ENCODE measurements around the gene ACOT12.
"Not testable (repeated sequence)": the region's sequence is repeated elsewhere in the genome, so short reads cannot be mapped to it uniquely, and the experiment has no call there.

ACOT12 gene

DNA sequence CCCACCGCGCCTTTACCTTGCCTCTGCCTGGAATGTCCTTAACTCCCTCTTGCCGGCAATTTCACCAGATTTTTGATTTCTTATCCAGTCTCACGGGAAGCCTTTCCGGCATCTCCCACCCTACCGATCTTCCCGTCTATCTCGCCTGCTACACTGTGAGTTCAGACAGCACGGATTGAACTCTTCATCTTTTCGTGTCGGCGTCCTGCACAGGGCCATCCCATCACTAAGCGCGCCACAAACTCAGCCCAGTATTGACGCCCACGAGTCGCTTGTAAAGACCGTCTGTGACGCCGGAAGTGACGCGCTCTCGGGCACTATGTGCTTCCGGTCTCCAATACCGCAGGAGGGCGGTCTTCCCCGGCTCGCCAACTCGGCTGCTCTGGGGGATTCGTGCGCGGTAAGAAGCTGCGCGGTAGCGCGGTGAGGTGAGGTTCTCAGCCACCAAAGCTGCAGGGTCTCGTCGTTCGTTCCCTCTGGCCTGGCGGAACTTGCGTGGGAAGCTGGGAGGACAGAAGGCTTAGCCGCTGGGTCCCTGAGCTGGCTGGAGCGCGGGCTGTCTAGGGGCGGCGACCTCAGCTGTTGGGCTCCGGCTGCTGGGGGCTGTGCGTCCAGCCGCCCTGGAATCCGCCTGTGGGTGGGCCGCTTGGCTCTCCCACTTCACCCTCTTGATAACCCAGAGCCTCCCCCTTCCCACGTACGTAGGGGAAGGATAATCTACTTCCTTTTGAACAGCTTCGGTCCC, 92.5 kb downstream of the ACOT12 start, which contains the start of gene ZCCHC9:
ZCCHC9 (plus strand) TSS at position 317 of the 745 bp plus-strand sequence. CDS start 3,171 bp downstream, outside the sequence.
- H3K4me3 ChIP-seq (ENCODE audit: low read length): peak within 1 kb of the TSS; percentile 94
- no peaks in the 10 kb centered on the region for H3K9me3 ChIP-seq (ENCODE audit: control insufficient read depth, low read length)
- peaks cover 24% of the 10 kb centered on the region for H3K4me1 ChIP-seq (ENCODE audit: control insufficient read depth, insufficient read depth, low read length)

DNA sequence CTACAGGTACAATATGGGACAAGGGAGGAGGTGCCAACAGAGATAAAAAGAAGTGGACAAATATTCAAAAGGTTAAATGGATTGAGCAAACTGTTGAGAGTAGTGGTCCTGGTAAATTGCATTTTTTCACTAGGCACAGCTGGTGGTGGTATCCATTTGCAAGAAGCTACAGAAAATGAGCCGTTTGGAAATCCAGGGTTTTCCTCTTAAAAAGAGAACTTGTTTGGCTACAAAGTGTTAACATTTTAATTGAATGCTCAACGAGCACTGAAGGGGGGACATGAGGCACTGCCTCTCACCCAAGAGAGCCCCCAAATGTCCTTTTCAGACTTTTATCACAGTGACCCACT, 93.0 kb downstream of the ACOT12 start:
- H3K9ac ChIP-seq (ENCODE audit: low read length): peak overlapping the region; percentile 94
- H3K27me3 ChIP-seq (ENCODE audit: control insufficient read depth, insufficient read depth, low read length): no peaks in the 10 kb centered on the region
- peak overlapping the region; percentile 94 for H3K4me3 ChIP-seq (ENCODE audit: low read length)
- no peaks in the 10 kb centered on the region for H3K36me3 ChIP-seq (ENCODE audit: control insufficient read depth, insufficient read depth, low read length)
- H3K9me3 ChIP-seq (ENCODE audit: control insufficient read depth, low read length): no peaks in the 10 kb centered on the region
- H3K4me1 ChIP-seq (ENCODE audit: control insufficient read depth, insufficient read depth, low read length): peaks cover 24% of the 10 kb centered on the region

More for the DNA sequence above, 92.5 kb downstream of the ACOT12 start, which contains the start of gene ZCCHC9:
- Histone ChIP-seq H3K9ac (ENCODE audit: low read length) (peak within 1 kb of the TSS; percentile 94), H3K36me3 (ENCODE audit: control insufficient read depth, insufficient read depth, low read length) (no peaks in the 10 kb centered on the region), H3K27me3 (ENCODE audit: control insufficient read depth, insufficient read depth, low read length) (no peaks in the 10 kb centered on the region)

DNA sequence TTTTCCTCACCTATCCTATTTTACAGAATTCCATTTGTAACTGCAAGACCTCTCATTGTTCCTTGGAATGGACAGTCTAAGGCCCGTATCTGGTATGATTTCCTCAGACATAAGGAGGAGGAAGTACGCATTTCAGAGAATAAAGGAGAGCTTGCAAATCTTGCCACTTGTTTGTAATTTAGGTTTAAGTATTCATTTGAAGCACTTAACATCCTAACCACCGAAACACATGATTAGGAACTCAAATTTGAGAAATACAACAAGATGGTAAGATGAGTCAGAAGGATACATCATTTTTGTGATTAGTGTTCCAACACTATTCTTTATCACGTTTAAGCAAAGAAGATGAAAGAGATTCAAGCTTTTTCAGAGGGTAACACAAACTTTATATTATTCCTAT, 96.4 kb downstream of the ACOT12 start:
- H3K36me3 ChIP-seq (ENCODE audit: control insufficient read depth, insufficient read depth, low read length): no peaks in the 10 kb centered on the region
- H3K27me3 ChIP-seq (ENCODE audit: control insufficient read depth, insufficient read depth, low read length): no peaks in the 10 kb centered on the region
- H3K9ac ChIP-seq (ENCODE audit: low read length): no peak overlapping the region
- no peak overlapping the region for H3K4me3 ChIP-seq (ENCODE audit: low read length)
- H3K4me1 ChIP-seq (ENCODE audit: control insufficient read depth, insufficient read depth, low read length): peaks cover 22% of the 10 kb centered on the region
- H3K9me3 ChIP-seq (ENCODE audit: control insufficient read depth, low read length): no peaks in the 10 kb centered on the region

GRCh38 chr5:81294021-81294420, 99.9 kb downstream of the ACOT12 start:
- not testable (repeated sequence) for H3K27me3 ChIP-seq (ENCODE audit: control insufficient read depth, insufficient read depth, low read length); H3K9me3 ChIP-seq (ENCODE audit: control insufficient read depth, low read length); H3K36me3 ChIP-seq (ENCODE audit: control insufficient read depth, insufficient read depth, low read length); H3K4me1 ChIP-seq (ENCODE audit: control insufficient read depth, insufficient read depth, low read length); H3K4me3 ChIP-seq (ENCODE audit: low read length); H3K9ac ChIP-seq (ENCODE audit: low read length)

DNA sequence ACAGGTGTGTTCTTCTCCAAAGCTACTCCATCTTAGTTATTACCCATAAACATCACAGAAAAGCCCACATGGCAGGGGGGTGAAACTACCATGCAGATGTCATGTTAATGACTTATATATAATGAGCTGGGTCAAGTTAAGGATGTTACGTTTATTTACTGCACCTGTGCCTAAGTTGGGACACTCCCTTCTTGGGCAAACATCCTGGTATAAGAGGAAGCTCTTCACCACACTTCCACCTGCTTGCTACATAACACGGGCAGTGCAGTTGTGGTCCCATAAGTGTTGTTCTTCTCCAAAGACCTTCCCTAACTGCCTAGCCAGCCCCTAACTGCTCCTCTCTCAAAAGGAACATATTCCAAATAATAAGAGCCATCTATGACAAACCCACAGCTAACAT, 101.8 kb downstream of the ACOT12 start:
- no peaks in the 10 kb centered on the region for H3K4me1 ChIP-seq (ENCODE audit: control insufficient read depth, insufficient read depth, low read length)
- H3K36me3 ChIP-seq (ENCODE audit: control insufficient read depth, insufficient read depth, low read length): no peaks in the 10 kb centered on the region
- no peak overlapping the region for H3K4me3 ChIP-seq (ENCODE audit: low read length)
- H3K27me3 ChIP-seq (ENCODE audit: control insufficient read depth, insufficient read depth, low read length): no peaks in the 10 kb centered on the region
- no peaks in the 10 kb centered on the region for H3K9me3 ChIP-seq (ENCODE audit: control insufficient read depth, low read length)
- no peak overlapping the region for H3K9ac ChIP-seq (ENCODE audit: low read length)

DNA sequence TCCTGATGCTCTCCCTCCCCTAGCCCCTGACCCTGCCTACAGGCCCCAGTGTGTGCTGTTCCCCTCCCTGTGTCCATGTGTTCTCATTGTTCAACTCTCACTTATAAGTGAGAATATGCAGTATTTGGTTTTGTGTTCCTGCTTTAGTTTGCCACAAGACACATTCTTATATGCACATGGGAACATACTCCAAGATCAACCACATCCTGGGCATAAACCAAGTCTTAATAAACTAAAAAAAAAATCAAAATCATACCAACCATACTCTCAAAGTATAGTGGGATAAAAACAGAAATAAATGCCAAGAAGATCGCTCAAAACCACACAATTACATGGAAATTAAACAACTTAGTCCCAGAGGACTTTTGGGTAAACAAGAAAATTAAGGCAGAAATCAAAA, 103.8 kb downstream of the ACOT12 start:
- Histone ChIP-seq H3K36me3 (ENCODE audit: control insufficient read depth, insufficient read depth, low read length) (no peaks in the 10 kb centered on the region), H3K4me1 (ENCODE audit: control insufficient read depth, insufficient read depth, low read length) (no peaks in the 10 kb centered on the region), H3K27me3 (ENCODE audit: control insufficient read depth, insufficient read depth, low read length) (no peaks in the 10 kb centered on the region), H3K4me3 (ENCODE audit: low read length) (no peak overlapping the region), H3K9me3 (ENCODE audit: control insufficient read depth, low read length) (no peaks in the 10 kb centered on the region), H3K9ac (ENCODE audit: low read length) (no peak overlapping the region)

DNA sequence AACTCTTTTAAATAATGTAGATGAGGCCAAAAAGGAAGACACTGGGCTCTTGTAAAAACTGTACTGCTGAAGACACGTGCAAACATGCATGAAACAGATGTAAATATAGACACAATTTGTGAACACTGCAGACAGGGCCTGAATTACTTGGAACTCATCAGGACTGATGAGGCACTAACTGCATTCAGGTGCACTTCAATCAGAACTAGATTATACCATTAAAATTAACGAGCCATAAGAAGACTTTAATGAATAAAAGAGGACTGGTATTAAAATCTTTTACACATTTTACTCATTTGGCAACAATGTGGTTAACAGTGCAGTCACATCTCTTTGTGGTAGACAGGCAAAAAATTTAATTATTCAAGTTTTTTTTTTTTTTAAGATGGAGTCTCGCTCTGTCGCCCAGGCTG, 105.9 kb downstream of the ACOT12 start:
- Histone ChIP-seq H3K27me3 (ENCODE audit: control insufficient read depth, insufficient read depth, low read length) (no peaks in the 10 kb centered on the region), H3K4me1 (ENCODE audit: control insufficient read depth, insufficient read depth, low read length) (no peaks in the 10 kb centered on the region), H3K9me3 (ENCODE audit: control insufficient read depth, low read length) (no peaks in the 10 kb centered on the region), H3K36me3 (ENCODE audit: control insufficient read depth, insufficient read depth, low read length) (no peaks in the 10 kb centered on the region), H3K9ac (ENCODE audit: low read length) (no peak overlapping the region), H3K4me3 (ENCODE audit: low read length) (no peak overlapping the region)

DNA sequence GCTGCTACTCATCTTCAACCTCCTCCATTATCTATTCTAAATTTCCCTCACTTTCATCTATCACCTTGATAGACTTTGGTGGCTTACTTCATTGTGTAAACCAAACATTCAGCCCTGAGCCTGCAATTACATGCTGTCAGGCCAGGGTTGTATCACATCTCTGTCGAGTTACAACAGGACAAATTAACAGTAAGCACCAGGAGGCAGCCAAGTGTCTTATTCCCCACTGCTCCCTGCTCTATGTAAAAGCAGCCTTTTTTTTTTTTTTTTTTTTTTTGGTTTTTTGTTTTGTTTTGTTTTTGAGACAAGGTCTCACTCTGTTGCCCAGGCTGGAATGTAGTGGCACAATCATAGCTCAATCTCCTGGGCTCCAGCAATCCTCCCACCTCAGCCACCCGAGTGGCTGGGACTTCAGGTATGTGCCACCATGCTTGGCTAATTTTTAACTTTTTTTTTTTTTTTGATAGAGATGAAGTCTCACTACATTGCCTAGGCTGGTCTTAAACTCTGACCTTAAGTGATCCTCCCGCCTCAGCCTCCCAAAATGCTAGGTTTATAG, 107.8 kb downstream of the ACOT12 start:
- Histone ChIP-seq H3K9ac (ENCODE audit: low read length) (no peak overlapping the region), H3K4me3 (ENCODE audit: low read length) (no peak overlapping the region), H3K4me1 (ENCODE audit: control insufficient read depth, insufficient read depth, low read length) (no peaks in the 10 kb centered on the region), H3K27me3 (ENCODE audit: control insufficient read depth, insufficient read depth, low read length) (no peaks in the 10 kb centered on the region), H3K36me3 (ENCODE audit: control insufficient read depth, insufficient read depth, low read length) (no peaks in the 10 kb centered on the region), H3K9me3 (ENCODE audit: control insufficient read depth, low read length) (no peaks in the 10 kb centered on the region)

DNA sequence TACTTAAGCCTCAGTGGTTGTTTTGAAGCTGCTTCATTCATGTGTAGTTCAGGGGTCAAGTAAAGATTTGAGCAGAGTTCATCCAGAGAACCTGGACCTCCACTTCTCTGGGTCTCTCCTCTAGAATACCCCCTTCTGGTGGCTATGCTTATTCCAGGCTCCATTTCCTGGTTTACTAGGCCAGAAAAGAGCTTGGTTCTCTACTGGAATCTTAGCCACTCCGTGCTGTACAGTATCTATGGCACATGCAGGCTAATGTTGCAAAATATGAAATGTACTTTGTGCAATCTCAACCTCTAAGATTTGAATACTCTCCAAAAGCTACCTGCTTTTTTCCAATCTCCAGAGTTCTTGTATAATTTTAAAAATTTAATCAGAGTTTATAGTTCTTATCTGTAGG, 110.0 kb downstream of the ACOT12 start:
- no peaks in the 10 kb centered on the region for H3K36me3 ChIP-seq (ENCODE audit: control insufficient read depth, insufficient read depth, low read length)
- no peak overlapping the region for H3K4me3 ChIP-seq (ENCODE audit: low read length)
- H3K9me3 ChIP-seq (ENCODE audit: control insufficient read depth, low read length): no peaks in the 10 kb centered on the region
- no peaks in the 10 kb centered on the region for H3K27me3 ChIP-seq (ENCODE audit: control insufficient read depth, insufficient read depth, low read length)
- H3K4me1 ChIP-seq (ENCODE audit: control insufficient read depth, insufficient read depth, low read length): no peaks in the 10 kb centered on the region
- no peak overlapping the region for H3K9ac ChIP-seq (ENCODE audit: low read length)
